GM12878 (cell line): ENCODE measurements around the gene TLNRD1. TPM values are rescaled to one million over a fixed set of nuclear protein-coding genes. Genes with fewer than 3 reads are reported as not detected.

ENCODE experiments used
- ATAC-seq: fragments of 200-7000 bp; cut with Tn5 transposase; 3 replicates; pipeline ENCODE4 v1.9.1; 2020; ENCODE audit warnings: mild to moderate bottlenecking, moderate library complexity
- BruUV-seq: library from RNA; stranded (reverse); fragments of 400-500 nt; replicated peaks from 2 replicates; lab custom pipeline; 2021; lab: Mats Ljungman, UMichigan
- CTCF ChIA-PET: fragments of 300-600 bp; sonication (Branson Sonifier 250); formaldehyde crosslinking; extraction: SDS; loops from one replicate; lab custom pipeline; 2021; ENCODE audit warnings: inconsistent platforms; lab: Yijun Ruan, JAX
- POLR2A ChIA-PET: fragments of 350-600 bp; formaldehyde crosslinking; extraction: SDS; loops from one replicate; lab custom pipeline; 2021; ENCODE audit warnings: inconsistent platforms; lab: Charles Lee
- RAD21 ChIA-PET: fragments of 300-600 bp; sonication (Branson Sonifier 250); formaldehyde crosslinking; loops from one replicate; lab custom pipeline; 2023; ENCODE audit warnings: antibody characterized with exemption; ENCODE audit not compliant: unreplicated experiment; lab: Charles Lee
- SMC1A ChIA-PET: fragments of 300-600 bp; sonication (Branson Sonifier 250); formaldehyde crosslinking; loops from one replicate; lab custom pipeline; 2023; ENCODE audit not compliant: unreplicated experiment, uncharacterized antibody; lab: Charles Lee
- DNase-seq: peaks from one replicate; pipeline ENCODE4 v3.0.0-alpha.2; 2011; ENCODE audit warnings: low read depth, low spot score
- FAIRE-seq: peaks from 3 replicates; lab custom pipeline; 2011; peaks lifted over from hg19 to GRCh38; lab: Jason Lieb, UNC
- H2AFZ ChIP-seq: 2 replicates; pipeline ENCODE4 v1.6.0; 2011; ENCODE audit warnings: low read depth, low read length, control low read depth; ENCODE audit not compliant: control insufficient read depth
- H3K27ac ChIP-seq: 2 replicates; pipeline ENCODE4 v1.5.1; 2011; ENCODE audit warnings: control low read depth; ENCODE audit not compliant: control insufficient read depth, insufficient read depth
- H3K27me3 ChIP-seq, 2 experiments: replicated peaks in 1 of 2; 2 replicates each; pipeline versions ENCODE4 v1.6.0 to v1.6.1; 2011; ENCODE audit warnings: low read length in 1 of 2; ENCODE audit not compliant: control insufficient read depth in 2 of 2, insufficient read depth in 2 of 2
- H3K36me3 ChIP-seq, 2 experiments: 2 replicates each; pipeline ENCODE4 v1.5.1; 2011; ENCODE audit warnings: low read length in 1 of 2; ENCODE audit not compliant: control insufficient read depth in 2 of 2, insufficient read depth in 2 of 2
- H3K4me1 ChIP-seq: 2 replicates; pipeline ENCODE4 v1.6.1; 2011; ENCODE audit warnings: mild to moderate bottlenecking, low read length, moderate library complexity, mixed read lengths; ENCODE audit not compliant: control insufficient read depth, insufficient read depth
- H3K4me2 ChIP-seq: 2 replicates; pipeline ENCODE4 v1.6.0; 2011; ENCODE audit warnings: control low read depth; ENCODE audit not compliant: control insufficient read depth, insufficient read depth
- H3K4me3 ChIP-seq: fragments of 200-600 bp; sonication (generic); 2 replicates; pipeline ENCODE4 v1.5.1; 2016
- H3K79me2 ChIP-seq: 2 replicates; pipeline ENCODE4 v1.6.0; 2011; ENCODE audit warnings: low read length; ENCODE audit not compliant: control insufficient read depth, insufficient read depth
- H3K9ac ChIP-seq: 2 replicates; pipeline ENCODE4 v1.8.0; 2011; ENCODE audit warnings: low read length, control low read depth, mixed read lengths; ENCODE audit not compliant: control insufficient read depth, insufficient read depth
- H3K9me3 ChIP-seq: replicated peaks from 3 replicates; pipeline ENCODE4 v1.5.1; 2011; ENCODE audit warnings: mild to moderate bottlenecking, low read length; ENCODE audit not compliant: control insufficient read depth, insufficient read depth
- H4K20me1 ChIP-seq: 2 replicates; pipeline ENCODE4 v1.6.0; 2011; ENCODE audit not compliant: control insufficient read depth, insufficient read depth
- ASH2L ChIP-seq: fragments of 300-600, 200-600 bp; sonication (generic); IDR thresholded peaks from 2 replicates; pipeline ENCODE4 v1.6.1; 2017; ENCODE audit warnings: low read depth, mild to moderate bottlenecking, borderline replicate concordance
- BACH1 ChIP-seq: fragments of 450-650 bp; IDR thresholded peaks from 2 replicates; pipeline ENCODE4 v1.6.1; 2017; ENCODE audit warnings: mild to moderate bottlenecking, borderline replicate concordance
- CEBPB ChIP-seq, 2 experiments: fragments of 150-350 bp in 1 of 2; IDR thresholded peaks; 2 replicates each; pipeline ENCODE4 v1.6.1; 2012 to 2014; ENCODE audit warnings: low read depth in 2 of 2, low read length in 2 of 2, borderline replicate concordance in 1 of 2, inconsistent platforms in 1 of 2
- CREB1 ChIP-seq: IDR thresholded peaks from 2 replicates; pipeline ENCODE4 v1.6.1; 2012; ENCODE audit warnings: low read depth, mild to moderate bottlenecking, inconsistent platforms
- EZH2 ChIP-seq: IDR thresholded peaks from 2 replicates; pipeline ENCODE4 v1.6.1; 2012; ENCODE audit warnings: low read depth, mild to moderate bottlenecking, control low read depth, inconsistent platforms, low read length, borderline replicate concordance; ENCODE audit not compliant: control insufficient read depth
- HDAC6 ChIP-seq: fragments of 200-600 bp; sonication (generic); IDR thresholded peaks from one replicate; pipeline ENCODE4 v1.8.0; 2017; ENCODE audit warnings: antibody characterized with exemption; ENCODE audit not compliant: unreplicated experiment
- KAT2A ChIP-seq: conservative IDR thresholded peaks from 2 replicates; pipeline ENCODE4 v1.6.1; 2011; ENCODE audit warnings: low read depth, low read length; ENCODE audit not compliant: control insufficient read depth
- KDM1A ChIP-seq: fragments of 200-600 bp; sonication (generic); IDR thresholded peaks from 2 replicates; pipeline ENCODE4 v1.6.1; 2016; ENCODE audit warnings: borderline replicate concordance
- POU2F2 ChIP-seq: IDR thresholded peaks from 3 replicates; pipeline ENCODE4 v1.6.1; 2011; ENCODE audit warnings: low read depth, mild to moderate bottlenecking, low read length, borderline replicate concordance
- RELA ChIP-seq: fragments of 450-650 bp; IDR thresholded peaks from 2 replicates; pipeline ENCODE4 v1.8.0; 2014; ENCODE audit warnings: borderline replicate concordance; ENCODE audit not compliant: partially characterized antibody
- WRNIP1 ChIP-seq: IDR thresholded peaks from 2 replicates; pipeline ENCODE4 v1.6.1; 2011; ENCODE audit warnings: low read depth, low read length, improper control_type of control experiment, borderline replicate concordance
- WGBS: methylation state at CpG from one replicate; pipeline ENCODE4 v1.1.6; 2016; ENCODE audit warnings: low lambda C conversion rate; ENCODE audit not compliant: insufficient replicate concordance, insufficient coverage; ENCODE audit errors: missing lambda C conversion rate; 5-methylcytosine and 5-hydroxymethylcytosine counted together
- in situ Hi-C: fragments of 300-500 bp; cut with MboI; formaldehyde crosslinking; loops from 9 replicates; pipeline ENCODE4 v1.14.3; 2018; ENCODE audit warnings: mixed read lengths
- intact Hi-C: fragments of 100-400 bp; cut with micrococcal nuclease; formaldehyde crosslinking; loops from one replicate; pipeline ENCODE4 v1.14.2; 2022; ENCODE audit not compliant: unreplicated experiment
- polyA plus RNA-seq, 11 experiments: library from polyadenylated mRNA; depleted of rRNA in 4 of 11; unstranded in 6 of 11; stranded (reverse) in 5 of 11; fragments of >200 nt; fragmentation: Nextera tagmentation in 4 of 11; fragmentation: Illumina TruSeq in 1 of 11; extraction: Ambion mirVana in 4 of 11; extraction: Trizol in 1 of 11; gene quantifications; 1 replicate in 1 of 11; 2 replicates in 10 of 11; pipeline versions ENCODE4 v1.2.1 to v1.2.3, GENCODE V29; 2011 to 2016; ENCODE audit warnings: inconsistent platforms in 2 of 11, missing spikeins in 2 of 11, low read depth in 1 of 11
- total RNA-seq, 4 experiments: library from RNA; depleted of rRNA in 3 of 4; stranded (reverse); fragments of >200 nt in 3 of 4; fragmentation: Illumina TruSeq in 1 of 4; extraction: Trizol in 1 of 4; gene quantifications; 2 replicates each; pipeline versions ENCODE4 v1.2.1 to v1.2.3, GENCODE V29; 2013 to 2021
- TF ChIP-seq, protein P1 (sequence below): fragments of 450-650 bp; IDR thresholded peaks from 2 replicates; pipeline ENCODE4 v1.6.1; 2016; ENCODE audit warnings: mild to moderate bottlenecking
- TF ChIP-seq, protein P2 (sequence below): fragments of 450-650 bp; IDR thresholded peaks from 2 replicates; pipeline ENCODE4 v1.6.1; 2016; ENCODE audit warnings: mild to moderate bottlenecking, moderate library complexity, borderline replicate concordance
- TF ChIP-seq, protein P3 (sequence below): fragments of 450-650 bp; IDR thresholded peaks from 2 replicates; pipeline ENCODE4 v1.6.1; 2016; ENCODE audit warnings: mild to moderate bottlenecking

The TLNRD1 gene
- total and polyA plus RNA-seq, 10 of the 15 experiments (the other 5 are each of a cell fraction or from before 2014, with no cell fraction given), result 2.5 to 44.8 (median 9.1) TPM

DNA sequence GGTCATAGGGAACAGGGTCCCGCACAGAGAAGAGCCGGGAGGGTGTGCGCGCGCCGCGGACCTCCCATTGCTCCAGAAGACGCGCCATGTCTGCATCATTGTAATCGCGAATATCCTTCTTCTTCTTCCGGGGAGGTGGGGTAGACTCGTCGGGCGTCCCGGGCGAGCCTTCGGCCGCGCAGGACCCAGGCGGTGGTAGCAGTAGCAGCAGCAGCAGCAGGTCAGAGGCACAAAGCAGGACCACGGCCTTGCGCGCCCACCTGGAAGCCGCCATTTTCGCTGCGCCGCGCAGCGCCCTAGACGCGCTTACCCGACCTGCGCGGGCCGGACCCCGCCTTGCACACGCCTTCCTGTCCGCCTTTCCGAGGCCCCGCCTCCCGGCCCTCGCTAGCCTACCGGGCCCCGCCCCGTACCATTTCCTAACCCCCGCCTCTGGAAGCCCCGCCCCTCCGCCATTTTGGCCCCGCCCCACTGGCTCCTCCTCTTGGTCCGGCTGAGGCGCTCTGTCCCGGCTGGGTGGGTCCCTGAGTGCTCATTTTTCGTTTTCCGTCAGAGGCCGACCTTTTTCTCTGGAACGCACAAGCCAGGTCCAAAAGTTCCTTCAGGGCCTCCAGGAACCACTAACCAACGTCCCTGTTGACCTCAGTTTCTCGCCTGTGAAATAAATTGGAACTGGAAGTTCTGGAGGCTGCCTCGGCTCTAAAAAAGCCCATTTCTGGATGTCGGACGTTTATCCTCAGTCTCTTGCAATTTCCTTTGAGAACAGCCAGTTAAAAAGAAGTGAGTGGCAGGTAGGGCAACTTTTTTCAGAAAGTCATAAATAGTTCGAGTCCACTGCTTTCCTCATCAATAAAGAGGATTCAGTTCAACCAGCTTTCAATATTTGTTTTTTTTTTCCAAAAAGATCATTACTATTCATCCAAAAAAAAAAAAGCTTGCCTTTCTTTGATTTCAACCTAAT, 10.9 kb upstream of the TLNRD1 start, which contains the start of gene MESD:
TSS of gene MESD (minus strand) at position 302 of the 961 bp plus-strand sequence. CDS start at position 274, 28 bp downstream.
- WGBS, result 1% methylated on average over 50 of the region's 63 CpGs
- in situ Hi-C loops, result loop anchor here (5.0 to 10.0 kb wide), 2 partner anchors 118 to 305 kb away; no protein-coding TSS in a partner anchor
- FAIRE-seq, result peak; percentile 41
- TF ChIP-seq, protein P1, sequence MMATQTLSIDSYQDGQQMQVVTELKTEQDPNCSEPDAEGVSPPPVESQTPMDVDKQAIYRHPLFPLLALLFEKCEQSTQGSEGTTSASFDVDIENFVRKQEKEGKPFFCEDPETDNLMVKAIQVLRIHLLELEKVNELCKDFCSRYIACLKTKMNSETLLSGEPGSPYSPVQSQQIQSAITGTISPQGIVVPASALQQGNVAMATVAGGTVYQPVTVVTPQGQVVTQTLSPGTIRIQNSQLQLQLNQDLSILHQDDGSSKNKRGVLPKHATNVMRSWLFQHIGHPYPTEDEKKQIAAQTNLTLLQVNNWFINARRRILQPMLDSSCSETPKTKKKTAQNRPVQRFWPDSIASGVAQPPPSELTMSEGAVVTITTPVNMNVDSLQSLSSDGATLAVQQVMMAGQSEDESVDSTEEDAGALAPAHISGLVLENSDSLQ, result peak; percentile 56
- TF ChIP-seq CREB1 (peak; percentile 56; the same call in 1 of the 2 replicates), HDAC6 (peak; percentile 87), ASH2L (0 out of 2 replicates have a peak, but pooled peaks have one; percentile 44), RELA (peak; percentile 39), POU2F2 (peak; percentile 83; the same call in 2 of the 3 replicates), EZH2 (no peak), KAT2A (no peak), KDM1A (no peak), BACH1 (peak; percentile 67), WRNIP1 (no peak), CEBPB (IDR thresholded peaks at IDR 0.05; ENCODE audit: borderline replicate concordance in 1 of 2, low read depth in 2 of 2, low read length in 2 of 2) (no peak)
- TF ChIP-seq, protein P2, sequence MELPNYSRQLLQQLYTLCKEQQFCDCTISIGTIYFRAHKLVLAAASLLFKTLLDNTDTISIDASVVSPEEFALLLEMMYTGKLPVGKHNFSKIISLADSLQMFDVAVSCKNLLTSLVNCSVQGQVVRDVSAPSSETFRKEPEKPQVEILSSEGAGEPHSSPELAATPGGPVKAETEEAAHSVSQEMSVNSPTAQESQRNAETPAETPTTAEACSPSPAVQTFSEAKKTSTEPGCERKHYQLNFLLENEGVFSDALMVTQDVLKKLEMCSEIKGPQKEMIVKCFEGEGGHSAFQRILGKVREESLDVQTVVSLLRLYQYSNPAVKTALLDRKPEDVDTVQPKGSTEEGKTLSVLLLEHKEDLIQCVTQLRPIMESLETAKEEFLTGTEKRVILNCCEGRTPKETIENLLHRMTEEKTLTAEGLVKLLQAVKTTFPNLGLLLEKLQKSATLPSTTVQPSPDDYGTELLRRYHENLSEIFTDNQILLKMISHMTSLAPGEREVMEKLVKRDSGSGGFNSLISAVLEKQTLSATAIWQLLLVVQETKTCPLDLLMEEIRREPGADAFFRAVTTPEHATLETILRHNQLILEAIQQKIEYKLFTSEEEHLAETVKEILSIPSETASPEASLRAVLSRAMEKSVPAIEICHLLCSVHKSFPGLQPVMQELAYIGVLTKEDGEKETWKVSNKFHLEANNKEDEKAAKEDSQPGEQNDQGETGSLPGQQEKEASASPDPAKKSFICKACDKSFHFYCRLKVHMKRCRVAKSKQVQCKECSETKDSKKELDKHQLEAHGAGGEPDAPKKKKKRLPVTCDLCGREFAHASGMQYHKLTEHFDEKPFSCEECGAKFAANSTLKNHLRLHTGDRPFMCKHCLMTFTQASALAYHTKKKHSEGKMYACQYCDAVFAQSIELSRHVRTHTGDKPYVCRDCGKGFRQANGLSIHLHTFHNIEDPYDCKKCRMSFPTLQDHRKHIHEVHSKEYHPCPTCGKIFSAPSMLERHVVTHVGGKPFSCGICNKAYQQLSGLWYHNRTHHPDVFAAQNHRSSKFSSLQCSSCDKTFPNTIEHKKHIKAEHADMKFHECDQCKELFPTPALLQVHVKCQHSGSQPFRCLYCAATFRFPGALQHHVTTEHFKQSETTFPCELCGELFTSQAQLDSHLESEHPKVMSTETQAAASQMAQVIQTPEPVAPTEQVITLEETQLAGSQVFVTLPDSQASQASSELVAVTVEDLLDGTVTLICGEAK, result peak; percentile 24; the same call in 1 of the 2 replicates
- TF ChIP-seq, protein P3, sequence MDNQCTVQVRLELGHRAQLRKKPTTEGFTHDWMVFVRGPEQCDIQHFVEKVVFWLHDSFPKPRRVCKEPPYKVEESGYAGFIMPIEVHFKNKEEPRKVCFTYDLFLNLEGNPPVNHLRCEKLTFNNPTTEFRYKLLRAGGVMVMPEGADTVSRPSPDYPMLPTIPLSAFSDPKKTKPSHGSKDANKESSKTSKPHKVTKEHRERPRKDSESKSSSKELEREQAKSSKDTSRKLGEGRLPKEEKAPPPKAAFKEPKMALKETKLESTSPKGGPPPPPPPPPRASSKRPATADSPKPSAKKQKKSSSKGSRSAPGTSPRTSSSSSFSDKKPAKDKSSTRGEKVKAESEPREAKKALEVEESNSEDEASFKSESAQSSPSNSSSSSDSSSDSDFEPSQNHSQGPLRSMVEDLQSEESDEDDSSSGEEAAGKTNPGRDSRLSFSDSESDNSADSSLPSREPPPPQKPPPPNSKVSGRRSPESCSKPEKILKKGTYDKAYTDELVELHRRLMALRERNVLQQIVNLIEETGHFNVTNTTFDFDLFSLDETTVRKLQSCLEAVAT, result peak; percentile 57; the same call in 1 of the 2 replicates

More for the DNA sequence above, 10.9 kb upstream of the TLNRD1 start, which contains the start of gene MESD:
- Histone ChIP-seq H3K79me2 (peaks cover 42% of the 10 kb centered on the region), H4K20me1 (no peaks in the 10 kb centered on the region), H3K27ac (peak within 1 kb of the TSS; percentile 80), H3K4me2 (peak within 1 kb of the TSS; percentile 92), H2AFZ (peak within 1 kb of the TSS; percentile 96), H3K36me3 (peaks cover 0 to 3% of the 10 kb centered on the region in 2 experiments; a peak in 1 of 4 replicates), H3K4me1 (peaks cover 4% of the 10 kb centered on the region), H3K9ac (peak within 1 kb of the TSS; percentile 89), H3K4me3 (peak within 1 kb of the TSS; percentile 94), H3K27me3 (no peaks in the 10 kb centered on the region), H3K9me3 (no peaks in the 10 kb centered on the region)
- POLR2A ChIA-PET, result interaction anchor here (0.7 to 1.9 kb wide), 2 partner anchors 11 to 686 kb away, joined by 3 to 12 read pairs; partner anchors contain the start of gene TLNRD1
- RAD21 ChIA-PET, result interaction anchor here (1.7 to 2.6 kb wide), 3 partner anchors 10 to 276 kb away, joined by 6 to 13 read pairs (median 7); partner anchors contain the start of gene TLNRD1
- intact Hi-C loops, result loop anchor here (1.0 kb wide), 1 partner anchor 10 kb away; no protein-coding TSS in a partner anchor
- DNase-seq, result peak; percentile 70
- BruUV-seq, result TSS peak; percentile 99
- CTCF ChIA-PET, result interaction anchor here (1.0 to 2.9 kb wide), 4 partner anchors 12 to 276 kb away, joined by 3 to 29 read pairs (median 8); no protein-coding TSS in a partner anchor
- ATAC-seq, result peak; percentile 97
- SMC1A ChIA-PET, result interaction anchor here (0.7 to 2.2 kb wide), 5 partner anchors 10 to 276 kb away, joined by 3 to 12 read pairs (median 9); partner anchors contain the start of gene TLNRD1
